HCT116 (cell line): ENCODE results near the gene WLS. TPM values are rescaled to one million over a fixed set of nuclear protein-coding genes. Genes with fewer than 3 reads are reported as not detected.
A peak's percentile ranks its signal among the peaks of the same experiment; 100 is the strongest.

Source experiments
- ATAC-seq: fragments of 200-7000 bp; cut with Tn5 transposase; 2 replicates; pipeline ENCODE4 v1.9.1; 2020; ENCODE audit warnings: mild to moderate bottlenecking, moderate library complexity
- BruUV-seq: library from RNA; stranded (reverse); fragments of 400-500 nt; replicated peaks from 2 replicates; lab custom pipeline; 2021; lab: Mats Ljungman, UMichigan
- CTCF ChIA-PET: fragments of 300-600 bp; sonication (Branson Sonifier 250); formaldehyde crosslinking; loops from one replicate; lab custom pipeline; 2021; ENCODE audit warnings: antibody characterized with exemption; lab: Charles Lee
- POLR2A ChIA-PET: fragments of 300-600, 350-600 bp; sonication (Branson Sonifier 250); formaldehyde crosslinking; loops from one replicate; lab custom pipeline; 2021; ENCODE audit warnings: antibody characterized with exemption; lab: Charles Lee
- RAD21 ChIA-PET, 2 experiments: fragments of 300-600 bp; sonication (Branson Sonifier 250); formaldehyde crosslinking; loops; one replicate each; lab custom pipeline; 2023; ENCODE audit warnings: low total read pairs in 2 of 2; ENCODE audit not compliant: uncharacterized antibody in 2 of 2, unreplicated experiment in 2 of 2, low non-redundant PET in 1 of 2; lab: Charles Lee
- DNase-seq: peaks from one replicate; pipeline ENCODE4 v3.0.0-alpha.2; 2010; ENCODE audit warnings: low read depth, low spot score
- H2AFZ ChIP-seq: fragments of 200-600 bp; shearing (Covaris generic), sonication (generic); 2 replicates; pipeline ENCODE4 v1.6.1; 2017; ENCODE audit warnings: low read depth, mixed run types, mixed read lengths, antibody characterized with exemption, low read length; ENCODE audit not compliant: poor library complexity, severe bottlenecking
- H3K27ac ChIP-seq: 2 replicates; pipeline ENCODE4 v1.5.1; 2012; ENCODE audit warnings: low read depth, low read length
- H3K27me3 ChIP-seq: fragments of 200-600 bp; sonication (generic); 2 replicates; pipeline ENCODE4 v1.6.1; 2016; ENCODE audit warnings: mixed run types, low read length, mixed read lengths; ENCODE audit not compliant: insufficient read depth
- H3K36me3 ChIP-seq, 2 experiments: fragments of 200-500 bp in 1 of 2; fragments of 200-600 bp in 1 of 2; sonication (Bioruptor generic) in 1 of 2; sonication (generic) in 1 of 2; 2 replicates each; pipeline versions ENCODE4 v1.5.1 to v1.6.1; 2014 to 2016; ENCODE audit warnings: low read length in 2 of 2, inconsistent platforms in 1 of 2, mixed read lengths in 1 of 2, mixed run types in 1 of 2; ENCODE audit not compliant: insufficient read depth in 2 of 2, control insufficient read depth in 1 of 2
- H3K4me1 ChIP-seq, 2 experiments: fragments of 200-600 bp in 1 of 2; sonication (generic) in 1 of 2; 2 replicates each; pipeline versions ENCODE4 v1.5.1 to v1.6.1; 2012 to 2017; ENCODE audit warnings: low read length in 2 of 2, inconsistent platforms in 1 of 2, mild to moderate bottlenecking in 1 of 2, mixed read lengths in 1 of 2, mixed run types in 1 of 2, moderate library complexity in 1 of 2; ENCODE audit not compliant: insufficient read depth in 2 of 2, control insufficient read depth in 1 of 2
- H3K4me2 ChIP-seq: fragments of 200-600 bp; sonication (generic); 2 replicates; pipeline ENCODE4 v1.6.1; 2017; ENCODE audit warnings: mixed run types, low read length, mixed read lengths
- H3K4me3 ChIP-seq, 2 experiments: fragments of 200-600 bp in 1 of 2; sonication (generic) in 1 of 2; replicated peaks in 1 of 2; 2 replicates each; pipeline ENCODE4 v1.5.1; 2011 to 2016; ENCODE audit warnings: low read length in 2 of 2, control low read depth in 1 of 2, low read depth in 1 of 2, mild to moderate bottlenecking in 1 of 2, mixed read lengths in 1 of 2, mixed run types in 1 of 2
- H3K79me2 ChIP-seq: fragments of 200-600 bp; sonication (generic); 2 replicates; pipeline ENCODE4 v1.6.1; 2017; ENCODE audit warnings: mild to moderate bottlenecking, mixed run types, low read length, moderate library complexity, mixed read lengths; ENCODE audit not compliant: insufficient read depth
- H3K9ac ChIP-seq: fragments of 200-600 bp; sonication (generic); 2 replicates; pipeline ENCODE4 v1.6.1; 2016; ENCODE audit warnings: low read length, mixed read lengths
- H3K9me2 ChIP-seq: fragments of 200-600 bp; sonication (generic), shearing (Covaris generic); 2 replicates; pipeline ENCODE4 v1.6.1; 2017; ENCODE audit warnings: mixed run types, mild to moderate bottlenecking, moderate library complexity; ENCODE audit not compliant: insufficient read depth
- H3K9me3 ChIP-seq, 2 experiments: fragments of 200-500 bp in 1 of 2; fragments of 200-600 bp in 1 of 2; sonication (Bioruptor generic) in 1 of 2; sonication (generic) in 1 of 2; 2 replicates each; pipeline ENCODE4 v1.6.1; 2014 to 2017; ENCODE audit warnings: low read length in 2 of 2, mixed read lengths in 2 of 2, inconsistent platforms in 1 of 2, low read depth in 1 of 2, mild to moderate bottlenecking in 1 of 2, mixed run types in 1 of 2, moderate library complexity in 1 of 2; ENCODE audit not compliant: control insufficient read depth in 1 of 2, insufficient read depth in 1 of 2
- H4K20me1 ChIP-seq: fragments of 200-600 bp; sonication (generic), shearing (Covaris generic); 2 replicates; pipeline ENCODE4 v1.6.1; 2017; ENCODE audit warnings: mixed run types, mild to moderate bottlenecking, moderate library complexity; ENCODE audit not compliant: insufficient read depth
- CBX3 ChIP-seq: IDR thresholded peaks from 2 replicates; pipeline ENCODE4 v1.6.1; 2012; ENCODE audit warnings: low read depth
- EZH2phosphoT487 ChIP-seq: fragments of 200-600 bp; IDR thresholded peaks from 2 replicates; pipeline ENCODE4 v1.6.1; 2018; ENCODE audit warnings: antibody characterized with exemption, borderline replicate concordance
- SP1 ChIP-seq: IDR thresholded peaks from 2 replicates; pipeline ENCODE4 v1.6.1; 2012; ENCODE audit warnings: low read depth
- ZFX ChIP-seq: fragments of 450-650 bp; IDR thresholded peaks from 2 replicates; pipeline ENCODE4 v1.6.1; 2017
- ZNF274 ChIP-seq: fragments of 200-500 bp; sonication (Bioruptor generic); IDR thresholded peaks from 2 replicates; pipeline ENCODE4 v1.6.1; 2014; ENCODE audit warnings: mild to moderate bottlenecking, low read depth, low read length, inconsistent platforms
- intact Hi-C: fragments of 100-400 bp; cut with micrococcal nuclease; formaldehyde crosslinking; loops from 2 replicates; pipeline ENCODE4 v1.10.0; 2022
- total RNA-seq: library from RNA; stranded (reverse); gene quantifications from one replicate; pipeline ENCODE4 v1.2.1, GENCODE V29; 2021; ENCODE audit not compliant: unreplicated experiment
- TF ChIP-seq, protein P1 (sequence below): IDR thresholded peaks from 2 replicates; pipeline ENCODE4 v1.6.1; 2011; ENCODE audit warnings: mild to moderate bottlenecking, low read length, moderate library complexity; ENCODE audit not compliant: insufficient replicate concordance; ENCODE audit errors: extremely low read depth

WLS gene
- total RNA-seq, 1 experiment from 2014 or later: 38.0 TPM

- TF ChIP-seq ZFX: no peak
- peak; percentile 23; the same call in 1 of the 2 replicates for TF ChIP-seq SP1
- TF ChIP-seq EZH2phosphoT487: no peak
- no peak for TF ChIP-seq ZNF274
- TF ChIP-seq CBX3: no peak
- TF ChIP-seq, protein P1, sequence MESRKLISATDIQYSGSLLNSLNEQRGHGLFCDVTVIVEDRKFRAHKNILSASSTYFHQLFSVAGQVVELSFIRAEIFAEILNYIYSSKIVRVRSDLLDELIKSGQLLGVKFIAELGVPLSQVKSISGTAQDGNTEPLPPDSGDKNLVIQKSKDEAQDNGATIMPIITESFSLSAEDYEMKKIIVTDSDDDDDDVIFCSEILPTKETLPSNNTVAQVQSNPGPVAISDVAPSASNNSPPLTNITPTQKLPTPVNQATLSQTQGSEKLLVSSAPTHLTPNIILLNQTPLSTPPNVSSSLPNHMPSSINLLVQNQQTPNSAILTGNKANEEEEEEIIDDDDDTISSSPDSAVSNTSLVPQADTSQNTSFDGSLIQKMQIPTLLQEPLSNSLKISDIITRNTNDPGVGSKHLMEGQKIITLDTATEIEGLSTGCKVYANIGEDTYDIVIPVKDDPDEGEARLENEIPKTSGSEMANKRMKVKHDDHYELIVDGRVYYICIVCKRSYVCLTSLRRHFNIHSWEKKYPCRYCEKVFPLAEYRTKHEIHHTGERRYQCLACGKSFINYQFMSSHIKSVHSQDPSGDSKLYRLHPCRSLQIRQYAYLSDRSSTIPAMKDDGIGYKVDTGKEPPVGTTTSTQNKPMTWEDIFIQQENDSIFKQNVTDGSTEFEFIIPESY: no peak
- TF ChIP-seq, all 23 proteins: peak for 1
- H3K36me3 ChIP-seq: no peaks in the 10 kb centered on the region
- peaks cover 54 to 63% of the 10 kb centered on the region in 2 experiments for H3K4me1 ChIP-seq
- no peak overlapping the region for H3K9ac ChIP-seq
- no TSS peak for BruUV-seq
- H2AFZ ChIP-seq: no peak overlapping the region
- no peaks in the 10 kb centered on the region for H3K27me3 ChIP-seq
- RAD21 ChIA-PET: no interaction called here
- H3K27ac ChIP-seq: no peak overlapping the region
- no peaks in the 10 kb centered on the region for H4K20me1 ChIP-seq
- POLR2A ChIA-PET: interaction anchor here (1.0 kb wide), 1 partner anchor 8 kb away, joined by 3 read pairs; no protein-coding TSS in a partner anchor
- H3K79me2 ChIP-seq: no peaks in the 10 kb centered on the region
- H3K4me2 ChIP-seq: peak overlapping the region; percentile 43
- intact Hi-C loops: no loop called here
- H3K4me3 ChIP-seq: no peak overlapping the region
- CTCF ChIA-PET: no interaction called here
- ATAC-seq: no peak
- H3K9me3 ChIP-seq: no peaks in the 10 kb centered on the region
- no peaks in the 10 kb centered on the region for H3K9me2 ChIP-seq
- no peak for DNase-seq
Measured at GRCh38 chr1:68175621-68176398, 56.5 kb downstream of the WLS start.
